DOHH2 (cell line): Measurements from ENCODE around the gene CFAP92.

ENCODE experiments used
- H3F3A ChIP-seq: fragments of 200-600 bp; sonication (generic), shearing (Covaris generic); 2 replicates; pipeline ENCODE4 v1.6.0; 2016; ENCODE audit warnings: antibody characterized with exemption, mild to moderate bottlenecking; ENCODE audit not compliant: control insufficient read depth, insufficient read depth
- H3K27ac ChIP-seq: fragments of 200-600 bp; sonication (generic); 2 replicates; pipeline ENCODE4 v1.5.1; 2014; ENCODE audit warnings: low read depth, mild to moderate bottlenecking, low read length, moderate library complexity
- H3K27me3 ChIP-seq: fragments of 200-600 bp; sonication (generic); 2 replicates; pipeline ENCODE4 v1.6.1; 2014; ENCODE audit warnings: mild to moderate bottlenecking, low read length, mixed read lengths; ENCODE audit not compliant: control insufficient read depth
- H3K36me3 ChIP-seq: fragments of 200-600 bp; sonication (generic); 2 replicates; pipeline ENCODE4 v1.6.1; 2014; ENCODE audit warnings: mild to moderate bottlenecking, low read length, moderate library complexity, mixed read lengths; ENCODE audit not compliant: control insufficient read depth
- H3K4me1 ChIP-seq: fragments of 200-600 bp; sonication (generic); 2 replicates; pipeline ENCODE4 v1.6.1; 2014; ENCODE audit warnings: mild to moderate bottlenecking, low read length, mixed read lengths; ENCODE audit not compliant: control insufficient read depth
- H3K4me2 ChIP-seq: fragments of 200-600 bp; sonication (generic); 2 replicates; pipeline ENCODE4 v1.6.0; 2014; ENCODE audit warnings: mild to moderate bottlenecking, low read length, moderate library complexity
- H3K4me3 ChIP-seq: fragments of 200-600 bp; sonication (generic); 2 replicates; pipeline ENCODE4 v1.5.1; 2014; ENCODE audit warnings: mild to moderate bottlenecking, low read length, mixed read lengths
- H3K79me2 ChIP-seq: fragments of 200-600 bp; sonication (generic); 2 replicates; pipeline ENCODE4 v1.6.1; 2014; ENCODE audit warnings: mild to moderate bottlenecking, low read length, mixed read lengths; ENCODE audit not compliant: control insufficient read depth
- H3K9me2 ChIP-seq: fragments of 200-600 bp; sonication (generic); replicated peaks from 2 replicates; pipeline ENCODE4 v1.6.1; 2014; ENCODE audit warnings: mild to moderate bottlenecking, low read length, mixed read lengths; ENCODE audit not compliant: control insufficient read depth
- H3K9me3 ChIP-seq: fragments of 200-600 bp; sonication (generic); 2 replicates; pipeline ENCODE4 v1.6.1; 2014; ENCODE audit warnings: antibody characterized with exemption, low read length, mixed read lengths; ENCODE audit not compliant: control insufficient read depth, insufficient read depth
- H4K20me1 ChIP-seq: fragments of 200-600 bp; sonication (generic); 2 replicates; pipeline ENCODE4 v1.6.0; 2014; ENCODE audit warnings: low read depth, mild to moderate bottlenecking, antibody characterized with exemption, low read length, moderate library complexity; ENCODE audit not compliant: control insufficient read depth, insufficient read depth
- EZH2phosphoT487 ChIP-seq: fragments of 200-600 bp; sonication (generic); IDR thresholded peaks from 2 replicates; pipeline ENCODE4 v1.6.1; 2017; ENCODE audit warnings: borderline replicate concordance, mild to moderate bottlenecking, antibody characterized with exemption, low read length, moderate library complexity, mixed read lengths
- TF ChIP-seq, protein P1 (sequence below): fragments of 200-600 bp; sonication (generic); IDR thresholded peaks from one replicate; pipeline ENCODE4 v1.5.1; 2014; ENCODE audit warnings: antibody characterized with exemption, mild to moderate bottlenecking, low read depth, low read length; ENCODE audit not compliant: poor library complexity, severe bottlenecking

Gene CFAP92

DNA sequence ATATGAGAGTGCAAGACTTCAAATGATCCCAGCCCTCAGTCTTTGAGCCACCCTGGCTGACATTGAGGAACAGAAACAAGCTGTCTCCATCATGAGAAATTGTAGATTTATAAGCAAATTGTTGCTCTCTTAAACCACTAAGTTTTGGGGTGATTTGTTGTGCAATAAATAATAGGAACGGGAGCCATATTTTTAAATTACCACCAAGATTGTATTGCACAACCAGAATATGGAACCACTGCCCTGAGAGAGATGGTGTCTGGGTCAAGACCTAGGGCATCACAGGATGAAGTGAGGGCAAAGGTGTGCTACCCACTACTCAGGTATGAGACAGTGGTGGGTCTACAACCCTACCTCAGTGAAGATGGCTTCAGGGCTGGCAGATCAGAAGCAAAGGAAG lies 2.3 kb upstream of the CFAP92 start:
- Histone ChIP-seq H3K4me1 (peaks cover 29% of the 10 kb centered on the region), H3K4me3 (no peak overlapping the region), H3K9me2 (no peaks in the 10 kb centered on the region), H4K20me1 (no peaks in the 10 kb centered on the region), H3F3A (no peaks in the 10 kb centered on the region), H3K9me3 (no peaks in the 10 kb centered on the region), H3K27me3 (peaks cover 31% of the 10 kb centered on the region), H3K27ac (no peak overlapping the region), H3K79me2 (no peaks in the 10 kb centered on the region), H3K4me2 (no peak overlapping the region), H3K36me3 (no peaks in the 10 kb centered on the region)
- TF ChIP-seq EZH2phosphoT487 = no peak
- TF ChIP-seq, protein P1, sequence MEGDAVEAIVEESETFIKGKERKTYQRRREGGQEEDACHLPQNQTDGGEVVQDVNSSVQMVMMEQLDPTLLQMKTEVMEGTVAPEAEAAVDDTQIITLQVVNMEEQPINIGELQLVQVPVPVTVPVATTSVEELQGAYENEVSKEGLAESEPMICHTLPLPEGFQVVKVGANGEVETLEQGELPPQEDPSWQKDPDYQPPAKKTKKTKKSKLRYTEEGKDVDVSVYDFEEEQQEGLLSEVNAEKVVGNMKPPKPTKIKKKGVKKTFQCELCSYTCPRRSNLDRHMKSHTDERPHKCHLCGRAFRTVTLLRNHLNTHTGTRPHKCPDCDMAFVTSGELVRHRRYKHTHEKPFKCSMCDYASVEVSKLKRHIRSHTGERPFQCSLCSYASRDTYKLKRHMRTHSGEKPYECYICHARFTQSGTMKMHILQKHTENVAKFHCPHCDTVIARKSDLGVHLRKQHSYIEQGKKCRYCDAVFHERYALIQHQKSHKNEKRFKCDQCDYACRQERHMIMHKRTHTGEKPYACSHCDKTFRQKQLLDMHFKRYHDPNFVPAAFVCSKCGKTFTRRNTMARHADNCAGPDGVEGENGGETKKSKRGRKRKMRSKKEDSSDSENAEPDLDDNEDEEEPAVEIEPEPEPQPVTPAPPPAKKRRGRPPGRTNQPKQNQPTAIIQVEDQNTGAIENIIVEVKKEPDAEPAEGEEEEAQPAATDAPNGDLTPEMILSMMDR = no peak

DNA sequence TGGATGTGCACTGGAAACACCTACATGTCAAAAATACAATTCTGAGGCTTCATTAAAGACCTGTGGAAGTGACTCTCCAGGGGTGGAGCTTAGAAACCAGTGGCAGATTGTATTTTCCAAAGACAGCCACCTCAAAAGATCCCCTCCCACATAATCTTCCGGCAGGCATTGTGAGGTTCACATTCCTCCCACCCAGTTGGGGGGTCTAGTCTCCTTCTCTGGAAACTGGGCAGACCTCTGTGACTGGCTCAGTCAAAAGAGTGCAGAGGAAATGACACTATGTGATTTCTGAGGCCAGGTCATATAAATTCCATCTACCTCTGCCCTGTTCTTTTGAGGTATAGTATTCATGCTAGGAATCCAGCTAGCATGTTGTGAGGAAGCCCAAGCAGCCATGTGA lies 1.9 kb upstream of the CFAP92 start:
- TF ChIP-seq EZH2phosphoT487 = no peak
- TF ChIP-seq, protein P1 = no peak
- H4K20me1 ChIP-seq = no peaks in the 10 kb centered on the region
- H3F3A ChIP-seq = no peaks in the 10 kb centered on the region
- H3K4me1 ChIP-seq = peaks cover 29% of the 10 kb centered on the region
- H3K4me3 ChIP-seq = no peak overlapping the region
- no peak overlapping the region for H3K4me2 ChIP-seq
- no peaks in the 10 kb centered on the region for H3K9me2 ChIP-seq
- no peak overlapping the region for H3K27ac ChIP-seq
- no peaks in the 10 kb centered on the region for H3K36me3 ChIP-seq
- H3K9me3 ChIP-seq = no peaks in the 10 kb centered on the region
- peaks cover 29% of the 10 kb centered on the region for H3K27me3 ChIP-seq
- H3K79me2 ChIP-seq = no peaks in the 10 kb centered on the region

DNA sequence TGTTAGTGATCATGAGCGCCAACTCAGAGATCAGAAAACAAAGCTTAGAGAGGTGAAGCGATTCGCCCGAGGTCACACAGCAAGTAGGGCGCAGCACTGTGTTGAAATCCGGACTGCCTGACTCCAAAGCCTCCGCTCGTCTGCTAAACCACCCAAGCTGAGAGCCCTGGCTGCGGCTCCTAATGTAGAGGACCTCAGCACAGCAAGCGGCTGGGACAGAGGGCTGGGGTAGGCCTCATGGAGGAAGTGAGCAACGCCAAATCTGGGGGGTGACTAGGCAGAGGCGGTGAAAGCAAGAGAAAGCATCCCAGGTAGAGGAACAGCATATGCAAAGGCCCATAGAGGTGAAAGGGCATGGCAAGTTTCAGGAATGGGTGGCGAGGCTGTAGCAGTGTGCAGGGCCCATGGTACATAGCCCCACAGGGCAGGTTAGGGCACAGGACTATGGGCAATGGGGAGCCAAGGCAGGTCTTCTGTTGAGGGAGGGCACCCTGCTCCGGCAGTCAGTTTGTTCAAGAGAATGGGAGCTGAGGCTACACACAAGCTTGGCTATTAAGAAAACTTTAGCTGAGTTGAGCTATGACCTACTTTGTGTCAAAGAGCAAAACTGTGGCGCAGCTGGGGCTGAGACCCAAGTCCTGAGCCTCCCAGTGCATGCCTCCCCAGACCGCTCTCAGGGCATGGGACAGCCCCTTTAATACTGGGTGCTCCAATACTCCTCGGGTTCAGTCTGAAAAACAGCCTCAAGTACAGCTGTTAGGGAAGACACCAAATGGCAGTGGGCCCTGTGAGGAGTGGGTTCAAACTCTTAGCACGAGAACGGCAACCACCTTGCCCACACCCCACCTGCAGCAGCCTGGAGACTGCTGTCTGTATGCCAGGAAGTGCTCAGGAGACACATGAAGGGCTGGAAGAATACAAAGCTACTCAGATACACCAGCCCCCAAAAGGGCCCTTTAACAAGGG lies 988 bp upstream of the CFAP92 start:
- no peaks in the 10 kb centered on the region for H3K36me3 ChIP-seq
- H3K27me3 ChIP-seq = peaks cover 26% of the 10 kb centered on the region
- H3K9me2 ChIP-seq = no peaks in the 10 kb centered on the region
- H3K79me2 ChIP-seq = no peaks in the 10 kb centered on the region
- no peaks in the 10 kb centered on the region for H3K9me3 ChIP-seq
- peaks cover 29% of the 10 kb centered on the region for H3K4me1 ChIP-seq
- TF ChIP-seq EZH2phosphoT487 = no peak
- TF ChIP-seq, protein P1 = no peak
- H4K20me1 ChIP-seq = no peaks in the 10 kb centered on the region
- peak overlapping the region; percentile 67 for H3K4me3 ChIP-seq
- H3K27ac ChIP-seq = no peak overlapping the region
- H3F3A ChIP-seq = no peaks in the 10 kb centered on the region
- peak overlapping the region; percentile 82 for H3K4me2 ChIP-seq
